Left lung (tissue), 10 donors: ENCODE results near the gene GRAMD2B. TPM values are rescaled to one million over a fixed set of nuclear protein-coding genes. Genes with fewer than 3 reads are reported as not detected.

Experiments
- ATAC-seq: fragments of 200-7000 bp; cut with Tn5 transposase; one replicate; pipeline ENCODE4 v1.9.1; 2020; ENCODE audit warnings: moderate library complexity
- DNase-seq, 4 donors: peaks; one replicate each; pipeline ENCODE4 v3.0.0-alpha.2; 2013 to 2020
- H3K27ac ChIP-seq, 2 donors: fragments of 200-600 bp; sonication (generic) in 1 of 2; one replicate each; pipeline versions ENCODE4 v1.5.0 to v1.8.0; 2020 to 2021
- H3K27me3 ChIP-seq, 2 donors: fragments of 200-600 bp; sonication (generic) in 1 of 2; one replicate each; pipeline versions ENCODE4 v1.5.0 to v1.8.0; 2020 to 2021
- H3K36me3 ChIP-seq, 2 donors: fragments of 200-600 bp; sonication (generic) in 1 of 2; one replicate each; pipeline versions ENCODE4 v1.5.0 to v1.8.0; 2020 to 2021
- H3K4me1 ChIP-seq, 2 donors: fragments of 200-600 bp; one replicate each; pipeline ENCODE4 v1.8.0; 2021
- H3K4me3 ChIP-seq, 2 donors: fragments of 200-600 bp; sonication (generic) in 1 of 2; one replicate each; pipeline versions ENCODE4 v1.5.0 to v1.8.0; 2020 to 2021; ENCODE audit warnings: mild to moderate bottlenecking in 1 of 2
- H3K9me3 ChIP-seq, 2 donors: fragments of 200-600 bp; sonication (generic) in 1 of 2; one replicate each; pipeline versions ENCODE4 v1.5.0 to v1.8.0; 2020 to 2021
- CTCF ChIP-seq, 2 donors: fragments of 200-600 bp; sonication (generic) in 1 of 2; IDR thresholded peaks; one replicate each; pipeline versions ENCODE4 v1.5.0 to v1.8.0; 2021; ENCODE audit warnings: antibody characterized with exemption in 2 of 2
- intact Hi-C, 2 donors: fragments of 100-400 bp; cut with DNase I; formaldehyde crosslinking; loops; one replicate each; pipeline versions ENCODE4 v1.11.2 to v1.14.2; 2022
- polyA plus RNA-seq, 6 donors: library from polyadenylated mRNA; unstranded; fragments of 120-200 nt; gene quantifications; one replicate each; pipeline ENCODE4 v1.2.1, GENCODE V29; 2013; ENCODE audit not compliant: insufficient read length in 6 of 6
- total RNA-seq, 2 donors: library from RNA; stranded (reverse); fragmentation: NEBNext Ultra II Directional; extraction: Animal tissue kit (Norgen Biotek cat#: 25700); gene quantifications; one replicate each; pipeline ENCODE4 v1.2.1, GENCODE V29; 2021
- donor health status: DM: no; HTN: yes; CAD: no.
- donor health status: DM: no; HTN: no; CAD: no.

Gene GRAMD2B
- total and polyA plus RNA-seq, 8 donors = 9.8 to 19.2 (median 11.6) TPM

- TF ChIP-seq CTCF (IDR thresholded peaks at IDR 0.05) = no peak
- H3K4me1 ChIP-seq = no peaks in the 10 kb centered on the region
- H3K9me3 ChIP-seq = no peaks in the 10 kb centered on the region
- intact Hi-C loops = no loop called here
- H3K4me3 ChIP-seq = no peak overlapping the region
- DNase-seq (no peak), ATAC-seq (no peak)
- H3K27ac ChIP-seq = no peak overlapping the region
- no peaks in the 10 kb centered on the region for H3K27me3 ChIP-seq
- H3K36me3 ChIP-seq = peaks cover 0 to 44% of the 10 kb centered on the region in 2 donors
Observed at GRCh38 chr5:126472538-126472889, 49.3 kb downstream of the GRAMD2B start.

DNA sequence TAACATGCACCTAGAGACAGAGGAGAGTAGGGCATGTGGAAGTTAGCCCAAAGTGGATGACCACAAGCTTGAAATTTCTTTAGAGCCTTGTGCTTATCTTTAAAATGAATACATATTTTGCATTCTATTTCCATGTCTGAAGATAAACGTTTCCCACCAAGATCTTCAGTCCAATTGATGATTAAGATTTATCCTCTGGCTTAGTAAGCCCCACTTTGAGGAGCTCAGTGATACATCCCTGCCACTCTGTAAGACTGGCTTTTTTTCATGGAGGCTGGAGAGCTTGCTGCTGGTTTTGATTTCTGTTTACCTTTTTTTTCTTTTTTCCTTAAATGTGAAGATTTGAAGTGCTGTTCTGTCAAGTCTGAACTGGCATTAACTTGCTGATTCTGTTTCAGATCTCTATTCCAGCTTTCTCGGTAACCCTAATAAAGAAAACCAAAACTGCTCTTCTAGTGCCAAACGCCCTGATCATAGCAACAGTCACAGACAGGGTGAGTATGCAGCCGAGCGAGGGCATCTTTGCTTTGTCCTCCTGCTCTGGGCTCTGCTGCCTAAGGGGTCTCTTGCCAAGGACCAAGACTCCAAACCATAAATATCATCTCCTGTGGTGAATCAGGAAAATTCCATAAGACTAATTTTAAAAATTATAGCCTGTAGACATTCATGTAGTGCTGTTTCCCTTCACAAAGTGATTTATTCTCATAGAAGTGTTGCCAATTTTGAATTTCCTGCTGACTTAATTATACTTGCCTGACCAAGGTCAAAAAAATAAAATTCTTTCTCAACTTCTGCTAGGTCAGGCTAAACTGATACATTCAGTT lies 54.3 kb downstream of the GRAMD2B start:
- H3K27me3 ChIP-seq = no peaks in the 10 kb centered on the region
- no peak overlapping the region for H3K4me3 ChIP-seq
- peaks cover 0 to 54% of the 10 kb centered on the region in 2 donors for H3K36me3 ChIP-seq
- no peaks in the 10 kb centered on the region for H3K9me3 ChIP-seq
- H3K27ac ChIP-seq = no peak overlapping the region
- H3K4me1 ChIP-seq = no peaks in the 10 kb centered on the region
- DNase-seq (no peak), ATAC-seq (no peak)
- intact Hi-C loops = no loop called here
- TF ChIP-seq CTCF (IDR thresholded peaks at IDR 0.05) = no peak

DNA sequence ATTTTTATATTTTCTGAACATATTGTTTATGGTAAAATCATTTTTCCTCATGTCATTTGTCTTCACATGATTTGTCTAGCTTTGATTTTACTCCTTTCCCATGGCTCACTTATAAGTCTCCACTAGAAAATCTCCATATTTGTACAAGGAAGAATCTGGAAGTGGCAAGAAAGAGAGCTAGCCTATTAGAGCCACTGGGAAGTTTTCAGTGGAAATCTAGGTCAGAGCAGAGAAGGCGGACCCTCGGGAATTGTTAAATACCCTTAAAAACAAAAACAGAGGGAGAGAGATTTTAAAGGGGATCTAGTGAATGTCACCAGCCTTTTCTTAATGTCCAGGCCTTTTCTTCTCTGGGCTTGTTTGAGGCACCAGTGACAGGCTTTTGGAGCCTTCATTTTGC lies 56.6 kb downstream of the GRAMD2B start:
- H3K36me3 ChIP-seq = peaks cover 0 to 56% of the 10 kb centered on the region in 2 donors
- ATAC-seq = no peak
- H3K9me3 ChIP-seq = no peaks in the 10 kb centered on the region
- no peaks in the 10 kb centered on the region for H3K27me3 ChIP-seq
- H3K4me3 ChIP-seq = no peak overlapping the region
- DNase-seq = no peak
- H3K27ac ChIP-seq = no peak overlapping the region
- H3K4me1 ChIP-seq = no peaks in the 10 kb centered on the region
- intact Hi-C loops = no loop called here
- no peak for TF ChIP-seq CTCF (IDR thresholded peaks at IDR 0.05)

DNA sequence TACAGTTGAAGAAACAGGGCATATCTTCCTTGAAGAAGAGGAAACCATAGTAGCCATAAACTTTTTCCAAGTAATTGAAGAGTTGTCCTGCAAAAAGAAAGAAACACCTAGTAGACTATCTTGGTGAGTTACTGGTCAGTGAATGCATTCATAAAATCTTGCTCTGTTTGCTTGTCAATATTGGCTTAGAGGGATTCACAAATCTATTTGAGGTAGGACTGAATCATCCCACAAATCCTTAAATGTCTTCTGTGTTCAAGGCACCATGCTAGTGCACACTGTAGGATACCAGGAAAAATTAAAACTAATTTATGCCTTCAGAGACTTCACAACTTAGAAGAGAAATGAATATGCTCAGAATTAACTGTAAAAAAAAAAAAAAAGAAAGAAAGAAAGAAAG lies 57.6 kb downstream of the GRAMD2B start:
- H3K9me3 ChIP-seq = no peaks in the 10 kb centered on the region
- no peaks in the 10 kb centered on the region for H3K4me1 ChIP-seq
- intact Hi-C loops = no loop called here
- no peaks in the 10 kb centered on the region for H3K27me3 ChIP-seq
- H3K4me3 ChIP-seq = no peak overlapping the region
- ATAC-seq (no peak), DNase-seq (no peak)
- no peak for TF ChIP-seq CTCF (IDR thresholded peaks at IDR 0.05)
- H3K36me3 ChIP-seq = peaks cover 0 to 61% of the 10 kb centered on the region in 2 donors
- H3K27ac ChIP-seq = no peak overlapping the region

GRCh38 chr5:126481243-126481642 lies 58.0 kb downstream of the GRAMD2B start:
- ATAC-seq (no peak), DNase-seq (no peak)
- Histone ChIP-seq H3K27me3 (no peaks in the 10 kb centered on the region), H3K4me1 (no peaks in the 10 kb centered on the region), H3K27ac (no peak overlapping the region), H3K4me3 (no peak overlapping the region), H3K9me3 (no peaks in the 10 kb centered on the region), H3K36me3 (peaks cover 0 to 64% of the 10 kb centered on the region in 2 donors)
- TF ChIP-seq CTCF (IDR thresholded peaks at IDR 0.05) = no peak
- intact Hi-C loops = no loop called here
